B cell (primary cell): ENCODE measurements around the gene NBAS. TPM values are rescaled to one million over a fixed set of nuclear protein-coding genes. Genes with fewer than 3 reads are reported as not detected.

ENCODE experiments used
- ATAC-seq: fragments of 200-7000 bp; cut with Tn5 transposase; one replicate; pipeline ENCODE4 v1.10.0; 2021; ENCODE audit warnings: low read depth, mild to moderate bottlenecking, moderate number of reproducible peaks, moderate library complexity
- CTCF ChIA-PET: fragments of 350-600 bp; sonication (Branson Sonifier 250); formaldehyde crosslinking; loops from one replicate; lab custom pipeline; 2021; ENCODE audit warnings: antibody characterized with exemption, inconsistent platforms; lab: Charles Lee
- POLR2A ChIA-PET: fragments of 350-600 bp; sonication (Branson Sonifier 250); formaldehyde crosslinking; loops from one replicate; lab custom pipeline; 2021; ENCODE audit warnings: antibody characterized with exemption; lab: Charles Lee
- DNase-seq: peaks from one replicate; pipeline ENCODE4 v3.0.0; 2013
- H2AFZ ChIP-seq: 2 replicates; pipeline ENCODE4 v1.6.1; 2012; ENCODE audit warnings: mild to moderate bottlenecking, low read depth, low read length; ENCODE audit not compliant: insufficient read depth, poor library complexity, severe bottlenecking
- H3K27ac ChIP-seq, 2 donors: 1 replicate in 1 of 2; 2 replicates in 1 of 2; pipeline ENCODE4 v1.5.1; 2012 to 2013; ENCODE audit warnings: low read length in 2 of 2, mild to moderate bottlenecking in 2 of 2, moderate library complexity in 1 of 2
- H3K27me3 ChIP-seq, 4 experiments: fragments of 200-600 bp in 1 of 4; sonication (generic) in 1 of 4; replicated peaks in 1 of 4; 1 replicate in 2 of 4; 2 replicates in 2 of 4; pipeline versions ENCODE4 v1.6.1 to v1.7.0; 2013 to 2016; ENCODE audit warnings: low read length in 3 of 4, mild to moderate bottlenecking in 2 of 4, mixed read lengths in 1 of 4, moderate library complexity in 1 of 4; ENCODE audit not compliant: insufficient read depth in 4 of 4, control insufficient read depth in 3 of 4; ENCODE audit errors: control extremely low read depth in 1 of 4
- H3K36me3 ChIP-seq, 2 experiments: replicated peaks in 1 of 2; 1 replicate in 1 of 2; 2 replicates in 1 of 2; pipeline versions ENCODE4 v1.6.1 to v1.7.1; 2013; ENCODE audit warnings: low read length in 1 of 2; ENCODE audit not compliant: insufficient read depth in 2 of 2, control insufficient read depth in 1 of 2; ENCODE audit errors: control extremely low read depth in 1 of 2, extremely low read depth in 1 of 2
- H3K4me1 ChIP-seq, 2 donors: fragments of 200-600 bp in 1 of 2; sonication (generic) in 1 of 2; 1 replicate in 1 of 2; 2 replicates in 1 of 2; pipeline versions ENCODE4 v1.5.1 to v1.6.1; 2013 to 2017; ENCODE audit warnings: low read length in 2 of 2; ENCODE audit not compliant: control insufficient read depth in 2 of 2, insufficient read depth in 2 of 2
- H3K4me2 ChIP-seq: replicated peaks from 2 replicates; pipeline ENCODE3; 2012; ENCODE audit warnings: mild to moderate bottlenecking, low read depth, low read length; ENCODE audit not compliant: poor library complexity, severe bottlenecking
- H3K4me3 ChIP-seq, 5 experiments: fragments of 200-600 bp in 1 of 5; sonication (generic) in 1 of 5; 1 replicate in 3 of 5; 2 replicates in 2 of 5; pipeline versions ENCODE4 v1.5.1 to v1.7.0; 2011 to 2016; ENCODE audit warnings: low read length in 4 of 5, mild to moderate bottlenecking in 4 of 5, low read depth in 2 of 5, control low read depth in 1 of 5, moderate library complexity in 1 of 5; ENCODE audit not compliant: insufficient read depth in 1 of 5; ENCODE audit errors: control extremely low read depth in 1 of 5, extremely low read depth in 1 of 5
- H3K79me2 ChIP-seq: fragments of 200-600 bp; sonication (generic); one replicate; pipeline ENCODE4 v1.6.0; 2016; ENCODE audit warnings: low read length; ENCODE audit not compliant: control insufficient read depth, insufficient read depth
- H3K9ac ChIP-seq: fragments of 200-600 bp; sonication (generic); 2 replicates; pipeline ENCODE4 v1.6.1; 2017; ENCODE audit warnings: mild to moderate bottlenecking, low read length, moderate library complexity
- H3K9me3 ChIP-seq, 3 donors: one replicate each; pipeline versions ENCODE4 v1.6.1 to v1.7.1; 2013; ENCODE audit warnings: low read length in 2 of 3; ENCODE audit not compliant: control insufficient read depth in 2 of 3, insufficient read depth in 1 of 3; ENCODE audit errors: control extremely low read depth in 1 of 3
- H4K20me1 ChIP-seq: 2 replicates; pipeline ENCODE4 v1.6.0; 2012; ENCODE audit warnings: mild to moderate bottlenecking, low read length; ENCODE audit not compliant: insufficient read depth, control insufficient read depth, poor library complexity, severe bottlenecking
- H3K27ac Mint-ChIP-seq: one replicate; pipeline ENCODE4 v1.8.0; 2021; ENCODE audit warnings: mixed read lengths
- H3K27me3 Mint-ChIP-seq: one replicate; pipeline ENCODE4 v1.8.0; 2021; ENCODE audit warnings: mixed read lengths
- H3K4me1 Mint-ChIP-seq: one replicate; pipeline ENCODE4 v1.8.0; 2021; ENCODE audit warnings: mixed read lengths
- H3K4me3 Mint-ChIP-seq: one replicate; pipeline ENCODE4 v1.8.0; 2021; ENCODE audit warnings: mixed read lengths
- H3K9me3 Mint-ChIP-seq: one replicate; pipeline ENCODE4 v1.8.0; 2022; ENCODE audit warnings: mixed read lengths; ENCODE audit not compliant: insufficient read depth
- EZH2 ChIP-seq: IDR thresholded peaks from 2 replicates; pipeline ENCODE4 v1.6.1; 2012; ENCODE audit warnings: borderline replicate concordance, low read depth, mild to moderate bottlenecking, moderate library complexity, low read length; ENCODE audit not compliant: insufficient read depth, poor library complexity, severe bottlenecking
- WGBS: methylation state at CpG from one replicate; pipeline ENCODE4 v1.1.5; 2013; ENCODE audit warnings: missing lambda C conversion rate; ENCODE audit not compliant: insufficient coverage; 5-methylcytosine and 5-hydroxymethylcytosine counted together
- intact Hi-C: fragments of 100-400 bp; cut with micrococcal nuclease; formaldehyde crosslinking; loops from one replicate; pipeline ENCODE4 v1.10.0; 2022
- polyA plus RNA-seq: library from polyadenylated mRNA; depleted of rRNA; stranded (reverse); fragments of >200 nt; gene quantifications from 2 replicates; pipeline ENCODE4 v1.2.3, GENCODE V29; 2012
- total RNA-seq, 2 donors: library from RNA; stranded (reverse); fragments of 120-200 nt in 1 of 2; gene quantifications; 1 replicate in 1 of 2; 2 replicates in 1 of 2; pipeline versions ENCODE4 v1.2.3 to v1.2.4, GENCODE V29; 2013 to 2022
- TF ChIP-seq, protein P1 (sequence below): fragments of 200-600 bp; IDR thresholded peaks from one replicate; pipeline ENCODE4 v1.8.0; 2022; ENCODE audit warnings: antibody characterized with exemption, mild to moderate bottlenecking

Gene NBAS
- total and polyA plus RNA-seq, 2 donors (not counting 1 experiment from before 2014, with no cell fraction given) = 10.6 to 37.3 TPM

DNA sequence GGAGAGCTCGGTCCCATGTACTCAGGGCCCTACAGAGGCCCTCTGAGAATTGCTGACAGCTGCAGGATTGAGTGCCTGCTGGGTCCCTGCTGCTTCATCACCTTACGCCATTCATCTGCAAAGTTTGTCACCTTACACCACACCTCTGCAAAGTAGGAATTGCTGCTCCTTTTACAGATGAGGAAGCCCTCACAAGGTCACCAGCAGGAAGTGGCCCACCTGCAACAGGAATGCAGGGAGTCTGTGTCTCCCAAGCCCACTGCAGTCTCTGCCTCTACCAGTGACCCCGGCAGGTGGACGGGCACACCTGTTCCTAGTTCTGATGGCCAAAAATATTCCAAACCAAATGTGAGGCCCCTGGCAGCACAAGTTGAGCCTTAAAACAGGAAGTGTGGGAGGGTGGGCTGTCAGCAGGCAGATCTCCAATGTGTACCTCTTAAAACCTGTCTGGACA is 441.4 kb downstream of the NBAS start:
- intact Hi-C loops = no loop called here
- Mint-ChIP-seq H3K4me3 (no peak overlapping the region), H3K9me3 (peaks cover 3% of the 10 kb centered on the region), H3K27ac (no peak overlapping the region), H3K27me3 (no peaks in the 10 kb centered on the region), H3K4me1 (no peaks in the 10 kb centered on the region)
- 100% methylated on average over 2 of the region's 4 CpGs for WGBS
- POLR2A ChIA-PET = no interaction called here
- H4K20me1 ChIP-seq = no peaks in the 10 kb centered on the region
- TF ChIP-seq, protein P1, sequence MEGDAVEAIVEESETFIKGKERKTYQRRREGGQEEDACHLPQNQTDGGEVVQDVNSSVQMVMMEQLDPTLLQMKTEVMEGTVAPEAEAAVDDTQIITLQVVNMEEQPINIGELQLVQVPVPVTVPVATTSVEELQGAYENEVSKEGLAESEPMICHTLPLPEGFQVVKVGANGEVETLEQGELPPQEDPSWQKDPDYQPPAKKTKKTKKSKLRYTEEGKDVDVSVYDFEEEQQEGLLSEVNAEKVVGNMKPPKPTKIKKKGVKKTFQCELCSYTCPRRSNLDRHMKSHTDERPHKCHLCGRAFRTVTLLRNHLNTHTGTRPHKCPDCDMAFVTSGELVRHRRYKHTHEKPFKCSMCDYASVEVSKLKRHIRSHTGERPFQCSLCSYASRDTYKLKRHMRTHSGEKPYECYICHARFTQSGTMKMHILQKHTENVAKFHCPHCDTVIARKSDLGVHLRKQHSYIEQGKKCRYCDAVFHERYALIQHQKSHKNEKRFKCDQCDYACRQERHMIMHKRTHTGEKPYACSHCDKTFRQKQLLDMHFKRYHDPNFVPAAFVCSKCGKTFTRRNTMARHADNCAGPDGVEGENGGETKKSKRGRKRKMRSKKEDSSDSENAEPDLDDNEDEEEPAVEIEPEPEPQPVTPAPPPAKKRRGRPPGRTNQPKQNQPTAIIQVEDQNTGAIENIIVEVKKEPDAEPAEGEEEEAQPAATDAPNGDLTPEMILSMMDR = no peak
- TF ChIP-seq EZH2 = no peak
- peaks cover 0 to 4% (median 0%) of the 10 kb centered on the region in 3 donors for H3K9me3 ChIP-seq
- no peaks in the 10 kb centered on the region for H3K4me1 ChIP-seq
- H3K27me3 ChIP-seq = no peaks in the 10 kb centered on the region
- H3K36me3 ChIP-seq = no peaks in the 10 kb centered on the region
- no peak overlapping the region for H3K9ac ChIP-seq
- H3K4me2 ChIP-seq = no peak overlapping the region
- H3K79me2 ChIP-seq = no peaks in the 10 kb centered on the region
- ATAC-seq = no peak
- no peak overlapping the region for H2AFZ ChIP-seq
- CTCF ChIA-PET = no interaction called here
- DNase-seq = no peak
- no peak overlapping the region for H3K27ac ChIP-seq
- no peak overlapping the region for H3K4me3 ChIP-seq

DNA sequence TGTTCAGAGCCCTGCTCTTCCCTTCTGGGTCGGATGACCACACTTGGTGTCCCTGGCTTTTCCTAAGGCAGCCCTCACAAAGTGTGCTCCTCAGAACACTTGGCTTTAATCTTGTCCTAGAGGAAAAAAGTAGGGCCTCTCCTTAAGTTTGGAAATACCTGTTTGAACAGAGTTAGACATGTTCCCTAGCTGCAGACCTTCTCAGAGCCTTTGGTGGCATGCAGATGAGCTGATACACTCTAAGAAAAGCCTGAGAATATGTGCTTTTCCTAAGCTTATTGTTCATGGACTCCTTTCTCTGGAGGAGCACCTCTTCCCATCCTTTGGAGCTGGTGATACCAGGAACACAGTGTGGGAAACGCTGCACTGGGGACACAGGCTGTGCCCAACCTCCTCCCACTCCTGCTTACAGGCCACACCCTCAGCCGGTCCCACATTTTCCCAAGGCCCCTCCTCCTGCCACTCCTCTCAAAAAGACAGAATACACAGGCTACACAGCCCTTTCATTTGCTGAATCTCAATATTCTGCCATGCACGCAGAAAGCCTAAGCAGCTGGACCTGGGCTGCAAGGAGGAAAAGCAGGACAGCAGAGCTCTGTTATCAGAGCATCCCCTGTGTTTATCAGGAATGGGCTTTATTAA is 443.6 kb downstream of the NBAS start:
- H4K20me1 ChIP-seq = no peaks in the 10 kb centered on the region
- H3K79me2 ChIP-seq = no peaks in the 10 kb centered on the region
- H2AFZ ChIP-seq = no peak overlapping the region
- peaks cover 0 to 4% (median 0%) of the 10 kb centered on the region in 3 donors for H3K9me3 ChIP-seq
- DNase-seq (no peak), ATAC-seq (no peak)
- H3K27ac ChIP-seq = no peak overlapping the region
- H3K27me3 Mint-ChIP-seq = no peaks in the 10 kb centered on the region
- CTCF ChIA-PET = no interaction called here
- H3K9me3 Mint-ChIP-seq = peaks cover 7% of the 10 kb centered on the region
- H3K4me1 ChIP-seq = no peaks in the 10 kb centered on the region
- no peaks in the 10 kb centered on the region for H3K27me3 ChIP-seq
- intact Hi-C loops = no loop called here
- H3K4me3 Mint-ChIP-seq = no peak overlapping the region
- no peak overlapping the region for H3K4me2 ChIP-seq
- H3K9ac ChIP-seq = no peak overlapping the region
- no peak overlapping the region for H3K27ac Mint-ChIP-seq
- H3K36me3 ChIP-seq = no peaks in the 10 kb centered on the region
- 100% methylated on average over 3 of the region's 4 CpGs for WGBS
- no peak for TF ChIP-seq EZH2
- TF ChIP-seq, protein P1 = no peak
- no peaks in the 10 kb centered on the region for H3K4me1 Mint-ChIP-seq
- POLR2A ChIA-PET = no interaction called here
- no peak overlapping the region for H3K4me3 ChIP-seq
